ENCODE results near the gene ADAMTSL4. TPM values are rescaled to one million over a fixed set of nuclear protein-coding genes. Genes with fewer than 3 reads are reported as not detected.

ADAMTSL4 gene
- polyA plus RNA-seq, 1 of the 3 experiments (the other 2 are of a cell fraction): 3.4 TPM

DNA sequence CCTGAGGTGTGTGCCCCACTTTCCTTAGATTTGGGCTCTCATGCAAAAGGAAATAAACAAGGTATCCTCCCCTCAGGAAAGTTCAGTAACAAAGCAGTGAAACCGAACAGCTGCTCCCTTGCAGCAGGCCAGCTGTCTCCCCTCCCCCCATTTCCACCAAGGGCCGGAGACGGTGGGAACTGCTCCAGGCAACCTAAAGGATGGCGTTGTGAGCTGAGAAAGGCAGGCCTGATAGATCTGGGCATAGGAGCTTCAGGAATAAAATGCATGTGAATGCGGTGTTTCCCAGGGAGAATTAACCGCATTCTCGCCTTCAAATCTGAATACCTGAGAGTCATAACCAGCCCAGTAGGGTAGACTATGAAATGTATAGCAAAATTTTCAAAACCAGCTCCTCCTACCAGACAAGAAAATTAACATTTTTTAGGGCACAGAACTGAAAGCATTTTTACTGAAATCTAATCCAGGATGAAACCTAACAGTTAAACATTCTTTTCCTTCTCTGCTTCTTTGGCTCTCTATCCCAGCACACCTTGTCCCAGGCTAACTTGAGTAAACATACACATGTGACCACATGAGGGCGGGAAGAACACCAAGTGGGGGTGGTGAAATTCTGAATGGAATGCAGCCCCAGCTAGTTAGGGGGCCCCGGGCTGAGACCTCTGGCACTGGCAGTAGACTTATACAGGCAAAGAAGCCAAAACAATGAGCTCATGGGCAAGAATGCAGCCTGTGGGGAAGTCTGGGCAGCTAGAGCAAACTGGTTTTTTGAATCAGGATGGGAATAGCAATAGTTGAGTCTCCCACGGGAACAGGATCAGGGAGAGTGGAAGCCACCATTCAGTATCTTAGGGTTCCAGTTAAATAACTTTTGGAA lies 18.7 kb downstream of the ADAMTSL4 start (continued):
- TF ChIP-seq, protein P1, sequence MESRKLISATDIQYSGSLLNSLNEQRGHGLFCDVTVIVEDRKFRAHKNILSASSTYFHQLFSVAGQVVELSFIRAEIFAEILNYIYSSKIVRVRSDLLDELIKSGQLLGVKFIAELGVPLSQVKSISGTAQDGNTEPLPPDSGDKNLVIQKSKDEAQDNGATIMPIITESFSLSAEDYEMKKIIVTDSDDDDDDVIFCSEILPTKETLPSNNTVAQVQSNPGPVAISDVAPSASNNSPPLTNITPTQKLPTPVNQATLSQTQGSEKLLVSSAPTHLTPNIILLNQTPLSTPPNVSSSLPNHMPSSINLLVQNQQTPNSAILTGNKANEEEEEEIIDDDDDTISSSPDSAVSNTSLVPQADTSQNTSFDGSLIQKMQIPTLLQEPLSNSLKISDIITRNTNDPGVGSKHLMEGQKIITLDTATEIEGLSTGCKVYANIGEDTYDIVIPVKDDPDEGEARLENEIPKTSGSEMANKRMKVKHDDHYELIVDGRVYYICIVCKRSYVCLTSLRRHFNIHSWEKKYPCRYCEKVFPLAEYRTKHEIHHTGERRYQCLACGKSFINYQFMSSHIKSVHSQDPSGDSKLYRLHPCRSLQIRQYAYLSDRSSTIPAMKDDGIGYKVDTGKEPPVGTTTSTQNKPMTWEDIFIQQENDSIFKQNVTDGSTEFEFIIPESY (IDR thresholded peaks at IDR 0.05; ENCODE audit: borderline replicate concordance, low read depth): 0 out of 2 replicates have a peak, but pooled peaks have one; percentile 26
- TF ChIP-seq, protein P2, sequence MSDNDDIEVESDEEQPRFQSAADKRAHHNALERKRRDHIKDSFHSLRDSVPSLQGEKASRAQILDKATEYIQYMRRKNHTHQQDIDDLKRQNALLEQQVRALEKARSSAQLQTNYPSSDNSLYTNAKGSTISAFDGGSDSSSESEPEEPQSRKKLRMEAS (IDR thresholded peaks at IDR 0.05; ENCODE audit: low read depth): peak; percentile 61
- TF ChIP-seq MXI1 (IDR thresholded peaks at IDR 0.05; ENCODE audit: low read depth, low read length) (no peak), TCF12 (IDR thresholded peaks at IDR 0.05) (peak; percentile 42; the same call in 1 of the 2 replicates), GATA2 (CRISPR knock-in tag; IDR thresholded peaks at IDR 0.05) (no peak), FOSL2 (IDR thresholded peaks at IDR 0.05; ENCODE audit: borderline replicate concordance, low read depth) (0 out of 2 replicates have a peak, but pooled peaks have one; percentile 25), TAF1 (IDR thresholded peaks at IDR 0.05; ENCODE audit: borderline replicate concordance, low read depth, low read length) (peak; percentile 15; the same call in 1 of the 2 replicates), JUND (IDR thresholded peaks at IDR 0.05) (peak; percentile 30; the same call in 1 of the 2 replicates), RCOR1 (IDR thresholded peaks at IDR 0.05; ENCODE audit: low read length) (no peak), TEAD4 (IDR thresholded peaks at IDR 0.05; ENCODE audit: borderline replicate concordance, insufficient read depth) (peak; percentile 79; the same call in 1 of the 2 replicates), SMC3 (IDR thresholded peaks at IDR 0.05; ENCODE audit: low read depth, low read length) (no peak), NRF1 (IDR thresholded peaks at IDR 0.05; ENCODE audit: low read depth, low read length) (no peak), EZH2phosphoT487 (IDR thresholded peaks at IDR 0.05; ENCODE audit: borderline replicate concordance, low read depth) (no peak), CHD2 (IDR thresholded peaks at IDR 0.05; ENCODE audit: low read length, partially characterized antibody) (peak; percentile 61), NFIC (IDR thresholded peaks at IDR 0.05; ENCODE audit: borderline replicate concordance) (peak; percentile 71), GABPA (IDR thresholded peaks at IDR 0.05; ENCODE audit: low read depth) (no peak), FOXJ3 (CRISPR knock-in tag; IDR thresholded peaks at IDR 0.05) (no peak), FOXM1 (IDR thresholded peaks at IDR 0.05; ENCODE audit: low read depth) (no peak), RFX5 (IDR thresholded peaks at IDR 0.05; ENCODE audit: low read length) (no peak)
- TF ChIP-seq, protein P3, sequence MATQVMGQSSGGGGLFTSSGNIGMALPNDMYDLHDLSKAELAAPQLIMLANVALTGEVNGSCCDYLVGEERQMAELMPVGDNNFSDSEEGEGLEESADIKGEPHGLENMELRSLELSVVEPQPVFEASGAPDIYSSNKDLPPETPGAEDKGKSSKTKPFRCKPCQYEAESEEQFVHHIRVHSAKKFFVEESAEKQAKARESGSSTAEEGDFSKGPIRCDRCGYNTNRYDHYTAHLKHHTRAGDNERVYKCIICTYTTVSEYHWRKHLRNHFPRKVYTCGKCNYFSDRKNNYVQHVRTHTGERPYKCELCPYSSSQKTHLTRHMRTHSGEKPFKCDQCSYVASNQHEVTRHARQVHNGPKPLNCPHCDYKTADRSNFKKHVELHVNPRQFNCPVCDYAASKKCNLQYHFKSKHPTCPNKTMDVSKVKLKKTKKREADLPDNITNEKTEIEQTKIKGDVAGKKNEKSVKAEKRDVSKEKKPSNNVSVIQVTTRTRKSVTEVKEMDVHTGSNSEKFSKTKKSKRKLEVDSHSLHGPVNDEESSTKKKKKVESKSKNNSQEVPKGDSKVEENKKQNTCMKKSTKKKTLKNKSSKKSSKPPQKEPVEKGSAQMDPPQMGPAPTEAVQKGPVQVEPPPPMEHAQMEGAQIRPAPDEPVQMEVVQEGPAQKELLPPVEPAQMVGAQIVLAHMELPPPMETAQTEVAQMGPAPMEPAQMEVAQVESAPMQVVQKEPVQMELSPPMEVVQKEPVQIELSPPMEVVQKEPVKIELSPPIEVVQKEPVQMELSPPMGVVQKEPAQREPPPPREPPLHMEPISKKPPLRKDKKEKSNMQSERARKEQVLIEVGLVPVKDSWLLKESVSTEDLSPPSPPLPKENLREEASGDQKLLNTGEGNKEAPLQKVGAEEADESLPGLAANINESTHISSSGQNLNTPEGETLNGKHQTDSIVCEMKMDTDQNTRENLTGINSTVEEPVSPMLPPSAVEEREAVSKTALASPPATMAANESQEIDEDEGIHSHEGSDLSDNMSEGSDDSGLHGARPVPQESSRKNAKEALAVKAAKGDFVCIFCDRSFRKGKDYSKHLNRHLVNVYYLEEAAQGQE (IDR thresholded peaks at IDR 0.05; ENCODE audit: low read depth, low read length): no peak
- TF ChIP-seq, protein P4, sequence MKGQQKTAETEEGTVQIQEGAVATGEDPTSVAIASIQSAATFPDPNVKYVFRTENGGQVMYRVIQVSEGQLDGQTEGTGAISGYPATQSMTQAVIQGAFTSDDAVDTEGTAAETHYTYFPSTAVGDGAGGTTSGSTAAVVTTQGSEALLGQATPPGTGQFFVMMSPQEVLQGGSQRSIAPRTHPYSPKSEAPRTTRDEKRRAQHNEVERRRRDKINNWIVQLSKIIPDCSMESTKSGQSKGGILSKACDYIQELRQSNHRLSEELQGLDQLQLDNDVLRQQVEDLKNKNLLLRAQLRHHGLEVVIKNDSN (IDR thresholded peaks at IDR 0.05; ENCODE audit: borderline replicate concordance, low read depth): peak; percentile 70; the same call in 1 of the 2 replicates
- TF ChIP-seq, protein P5, sequence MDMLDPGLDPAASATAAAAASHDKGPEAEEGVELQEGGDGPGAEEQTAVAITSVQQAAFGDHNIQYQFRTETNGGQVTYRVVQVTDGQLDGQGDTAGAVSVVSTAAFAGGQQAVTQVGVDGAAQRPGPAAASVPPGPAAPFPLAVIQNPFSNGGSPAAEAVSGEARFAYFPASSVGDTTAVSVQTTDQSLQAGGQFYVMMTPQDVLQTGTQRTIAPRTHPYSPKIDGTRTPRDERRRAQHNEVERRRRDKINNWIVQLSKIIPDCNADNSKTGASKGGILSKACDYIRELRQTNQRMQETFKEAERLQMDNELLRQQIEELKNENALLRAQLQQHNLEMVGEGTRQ (IDR thresholded peaks at IDR 0.05; ENCODE audit: borderline replicate concordance, low read depth, low read length): 0 out of 2 replicates have a peak, but pooled peaks have one; percentile 31
- TF ChIP-seq, protein P6, sequence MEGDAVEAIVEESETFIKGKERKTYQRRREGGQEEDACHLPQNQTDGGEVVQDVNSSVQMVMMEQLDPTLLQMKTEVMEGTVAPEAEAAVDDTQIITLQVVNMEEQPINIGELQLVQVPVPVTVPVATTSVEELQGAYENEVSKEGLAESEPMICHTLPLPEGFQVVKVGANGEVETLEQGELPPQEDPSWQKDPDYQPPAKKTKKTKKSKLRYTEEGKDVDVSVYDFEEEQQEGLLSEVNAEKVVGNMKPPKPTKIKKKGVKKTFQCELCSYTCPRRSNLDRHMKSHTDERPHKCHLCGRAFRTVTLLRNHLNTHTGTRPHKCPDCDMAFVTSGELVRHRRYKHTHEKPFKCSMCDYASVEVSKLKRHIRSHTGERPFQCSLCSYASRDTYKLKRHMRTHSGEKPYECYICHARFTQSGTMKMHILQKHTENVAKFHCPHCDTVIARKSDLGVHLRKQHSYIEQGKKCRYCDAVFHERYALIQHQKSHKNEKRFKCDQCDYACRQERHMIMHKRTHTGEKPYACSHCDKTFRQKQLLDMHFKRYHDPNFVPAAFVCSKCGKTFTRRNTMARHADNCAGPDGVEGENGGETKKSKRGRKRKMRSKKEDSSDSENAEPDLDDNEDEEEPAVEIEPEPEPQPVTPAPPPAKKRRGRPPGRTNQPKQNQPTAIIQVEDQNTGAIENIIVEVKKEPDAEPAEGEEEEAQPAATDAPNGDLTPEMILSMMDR (IDR thresholded peaks at IDR 0.05): no peak

Data from SK-N-SH (cell line).